Measurements from ENCODE around the gene RNF157.

Gene RNF157

GRCh38 chr17:76140661-76141211, 99.6 kb downstream of the RNF157 start:
- no peak for DNase-seq (ENCODE audit: low spot score)

GRCh38 chr17:76139801-76140660, 100.3 kb downstream of the RNF157 start:
- DNase-seq (ENCODE audit: low spot score), result peak; percentile 19

- no peak for DNase-seq (ENCODE audit: low spot score)
Measured at GRCh38 chr17:76138896-76139752, 101.2 kb downstream of the RNF157 start.

GRCh38 chr17:76138234-76138895, 101.9 kb downstream of the RNF157 start:
- no peak for DNase-seq (ENCODE audit: low spot score)

GRCh38 chr17:76137351-76138233, 102.7 kb downstream of the RNF157 start:
- DNase-seq (ENCODE audit: low spot score), result no peak

- DNase-seq (ENCODE audit: low spot score), result no peak
Measured at GRCh38 chr17:76137001-76137350, 103.3 kb downstream of the RNF157 start.

- DNase-seq (ENCODE audit: low spot score), result no peak
Measured at GRCh38 chr17:76136276-76137000, 103.9 kb downstream of the RNF157 start.

GRCh38 chr17:76135810-76136188, 104.5 kb downstream of the RNF157 start:
- no peak for DNase-seq (ENCODE audit: low spot score)

- no peak for DNase-seq (ENCODE audit: low spot score)
Measured at GRCh38 chr17:76134911-76135809, 105.1 kb downstream of the RNF157 start.

GRCh38 chr17:76132574-76133338, 107.5 kb downstream of the RNF157 start:
- DNase-seq (ENCODE audit: low spot score), result no peak

GRCh38 chr17:76131692-76132573, 108.4 kb downstream of the RNF157 start:
- DNase-seq (ENCODE audit: low spot score), result no peak

GRCh38 chr17:76131051-76131691, 109.1 kb downstream of the RNF157 start:
- no peak for DNase-seq (ENCODE audit: low spot score)

- no peak for DNase-seq (ENCODE audit: low spot score)
Measured at GRCh38 chr17:76130473-76130872, 109.8 kb downstream of the RNF157 start.

- DNase-seq (ENCODE audit: low spot score), result no peak
Measured at GRCh38 chr17:76125922-76126321, 114.4 kb downstream of the RNF157 start.

GRCh38 chr17:76125391-76125675, 115.0 kb downstream of the RNF157 start:
- no peak for DNase-seq (ENCODE audit: low spot score)

GRCh38 chr17:76124582-76125390, 115.5 kb downstream of the RNF157 start:
- DNase-seq (ENCODE audit: low spot score), result no peak
